Measurements from ENCODE around the gene ZNF282.
A peak's percentile ranks its signal among the peaks of the same experiment; 100 is the strongest.

ZNF282 gene

DNA sequence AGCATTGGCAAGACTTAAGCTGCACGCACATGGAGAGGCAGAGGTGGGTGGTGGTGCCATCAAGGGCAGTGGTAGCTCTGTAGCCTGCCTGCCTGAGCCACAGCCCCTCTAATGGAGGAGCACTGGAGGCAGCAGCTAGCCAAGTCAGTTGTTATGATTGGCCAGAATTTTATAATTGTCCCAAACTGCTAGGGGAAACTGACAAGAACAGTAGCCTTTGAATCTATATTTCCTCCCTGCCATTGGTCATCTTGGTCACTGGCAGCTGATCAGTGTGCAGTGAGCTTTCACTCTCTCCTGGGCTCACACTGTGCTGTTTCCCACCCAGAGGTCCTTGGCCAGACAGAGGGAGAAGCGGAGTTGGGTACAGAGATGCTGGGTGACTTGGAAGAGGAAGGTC is 57.0 kb downstream of the ZNF282 start:
- H3K4me3 ChIP-seq (ENCODE audit: low read depth, low read length), result no peak overlapping the region
- TF ChIP-seq, protein P1, sequence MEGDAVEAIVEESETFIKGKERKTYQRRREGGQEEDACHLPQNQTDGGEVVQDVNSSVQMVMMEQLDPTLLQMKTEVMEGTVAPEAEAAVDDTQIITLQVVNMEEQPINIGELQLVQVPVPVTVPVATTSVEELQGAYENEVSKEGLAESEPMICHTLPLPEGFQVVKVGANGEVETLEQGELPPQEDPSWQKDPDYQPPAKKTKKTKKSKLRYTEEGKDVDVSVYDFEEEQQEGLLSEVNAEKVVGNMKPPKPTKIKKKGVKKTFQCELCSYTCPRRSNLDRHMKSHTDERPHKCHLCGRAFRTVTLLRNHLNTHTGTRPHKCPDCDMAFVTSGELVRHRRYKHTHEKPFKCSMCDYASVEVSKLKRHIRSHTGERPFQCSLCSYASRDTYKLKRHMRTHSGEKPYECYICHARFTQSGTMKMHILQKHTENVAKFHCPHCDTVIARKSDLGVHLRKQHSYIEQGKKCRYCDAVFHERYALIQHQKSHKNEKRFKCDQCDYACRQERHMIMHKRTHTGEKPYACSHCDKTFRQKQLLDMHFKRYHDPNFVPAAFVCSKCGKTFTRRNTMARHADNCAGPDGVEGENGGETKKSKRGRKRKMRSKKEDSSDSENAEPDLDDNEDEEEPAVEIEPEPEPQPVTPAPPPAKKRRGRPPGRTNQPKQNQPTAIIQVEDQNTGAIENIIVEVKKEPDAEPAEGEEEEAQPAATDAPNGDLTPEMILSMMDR (IDR thresholded peaks at IDR 0.05; ENCODE audit: insufficient read depth, low read depth, low read length, missing control alignments), result no peak
- DNase-seq (ENCODE audit: low read depth), result no peak

DNA sequence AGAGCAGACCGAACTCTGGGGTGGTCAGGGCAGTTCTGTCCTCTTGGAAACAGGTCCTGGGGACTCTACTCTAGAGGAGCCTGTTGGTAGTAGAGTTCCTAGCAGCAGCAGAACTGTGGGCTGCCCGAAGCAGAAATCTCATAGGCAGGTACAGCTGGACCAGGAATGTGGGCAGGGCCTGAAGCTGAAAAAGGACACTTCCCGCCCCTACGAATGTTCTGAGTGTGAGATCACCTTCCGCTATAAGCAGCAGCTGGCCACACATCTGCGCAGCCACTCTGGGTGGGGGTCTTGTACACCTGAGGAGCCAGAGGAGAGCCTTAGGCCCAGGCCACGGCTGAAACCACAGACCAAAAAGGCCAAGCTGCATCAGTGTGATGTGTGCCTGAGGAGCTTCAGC is 58.3 kb downstream of the ZNF282 start:
- no peak for DNase-seq (ENCODE audit: low read depth)
- TF ChIP-seq, protein P1 (IDR thresholded peaks at IDR 0.05; ENCODE audit: insufficient read depth, low read depth, low read length, missing control alignments), result no peak
- no peak overlapping the region for H3K4me3 ChIP-seq (ENCODE audit: low read depth, low read length)

DNA sequence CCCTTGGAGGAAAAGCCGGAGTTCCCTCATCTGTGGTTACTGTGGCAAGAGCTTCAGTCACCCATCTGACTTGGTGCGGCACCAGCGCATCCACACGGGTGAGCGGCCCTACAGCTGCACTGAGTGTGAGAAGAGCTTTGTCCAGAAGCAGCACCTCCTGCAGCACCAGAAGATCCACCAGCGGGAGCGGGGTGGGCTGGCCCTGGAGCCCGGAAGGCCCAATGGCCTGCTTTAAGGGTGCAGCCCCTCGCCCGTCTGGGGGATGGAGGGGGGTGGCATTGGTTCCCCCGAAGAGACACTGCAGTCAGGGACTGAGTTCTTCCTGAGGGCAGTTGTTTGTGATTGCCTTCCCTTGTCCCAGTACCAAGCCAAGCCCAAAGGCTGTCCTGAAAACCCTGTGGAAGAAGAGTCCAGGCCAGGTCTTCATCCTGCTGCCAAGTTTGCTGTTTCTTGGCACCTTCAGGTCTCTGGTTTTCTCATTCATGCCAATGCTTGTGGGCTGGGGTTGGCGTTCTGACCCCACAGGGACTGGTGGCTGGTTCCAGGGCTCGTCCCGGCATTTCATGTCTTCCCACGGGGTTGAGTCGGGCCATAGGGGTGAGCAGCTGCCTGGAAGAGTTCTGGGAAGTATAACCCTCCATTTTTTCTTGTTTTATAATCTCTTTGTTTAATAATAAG is 59.0 kb downstream of the ZNF282 start:
- DNase-seq (ENCODE audit: low read depth), result no peak
- TF ChIP-seq, protein P1 (IDR thresholded peaks at IDR 0.05; ENCODE audit: insufficient read depth, low read depth, low read length, missing control alignments), result no peak
- H3K4me3 ChIP-seq (ENCODE audit: low read depth, low read length), result no peak overlapping the region

DNA sequence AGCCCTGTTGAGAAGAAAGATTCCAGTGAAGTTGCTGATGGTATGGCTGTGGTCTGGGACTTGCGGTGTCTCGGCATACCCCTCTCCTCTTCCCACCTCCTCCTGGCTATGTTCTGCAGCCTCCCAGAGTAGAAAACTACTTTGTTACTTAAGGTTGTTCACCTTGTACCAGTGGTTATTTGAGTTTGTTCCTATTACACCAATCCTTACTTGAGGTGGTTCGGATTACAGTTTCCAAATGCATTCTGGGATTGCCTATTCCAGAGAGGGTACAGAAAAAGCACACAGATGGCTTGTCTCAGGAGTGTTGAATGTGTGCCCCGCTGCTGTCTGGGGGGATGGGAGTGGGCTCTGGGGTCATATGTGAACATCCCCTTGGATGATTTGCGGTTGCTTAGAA is 59.8 kb downstream of the ZNF282 start:
- TF ChIP-seq, protein P1 (IDR thresholded peaks at IDR 0.05; ENCODE audit: insufficient read depth, low read depth, low read length, missing control alignments), result no peak
- DNase-seq (ENCODE audit: low read depth), result no peak
- no peak overlapping the region for H3K4me3 ChIP-seq (ENCODE audit: low read depth, low read length)

DNA sequence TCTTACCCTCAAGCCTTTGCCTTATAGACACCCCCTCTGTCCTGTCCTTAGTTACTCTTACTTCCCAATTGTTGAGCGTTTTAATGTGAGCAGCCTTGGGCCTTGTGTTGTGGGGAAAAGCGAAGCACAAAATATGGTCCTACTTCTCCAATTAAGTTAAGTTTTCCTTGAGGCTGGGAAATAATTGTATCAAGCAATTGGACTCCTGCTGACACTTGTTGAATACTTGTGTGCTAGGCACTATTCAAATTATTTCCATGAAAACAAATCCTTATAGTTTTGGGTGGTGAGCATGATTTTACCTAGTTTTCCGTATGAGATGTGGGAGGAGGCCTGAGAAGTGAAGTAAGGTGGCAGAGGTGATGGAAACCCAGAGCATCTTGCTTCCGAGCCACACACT is 61.2 kb downstream of the ZNF282 start:
- DNase-seq (ENCODE audit: low read depth), result no peak
- no peak overlapping the region for H3K4me3 ChIP-seq (ENCODE audit: low read depth, low read length)
- TF ChIP-seq, protein P1 (IDR thresholded peaks at IDR 0.05; ENCODE audit: insufficient read depth, low read depth, low read length, missing control alignments), result no peak

DNA sequence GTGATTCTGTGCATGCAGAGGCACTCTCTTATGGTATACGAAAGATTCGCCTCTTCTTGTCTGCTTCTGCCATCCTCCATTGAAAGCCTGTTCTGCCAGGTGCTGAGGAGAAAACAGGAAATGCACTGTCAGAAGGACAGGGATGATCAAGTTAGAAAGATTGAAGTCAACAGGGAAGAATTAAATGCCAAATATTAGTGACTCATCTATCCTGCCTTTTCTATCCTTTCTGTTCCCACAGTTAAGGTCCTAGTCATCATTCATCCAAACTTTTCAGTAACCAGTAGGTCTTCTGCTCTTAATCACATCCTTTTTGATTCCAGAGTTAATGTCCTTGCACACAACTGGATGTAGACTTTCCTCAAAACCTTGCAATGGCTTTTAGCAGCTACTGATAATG is 61.8 kb downstream of the ZNF282 start:
- DNase-seq (ENCODE audit: low read depth), result no peak
- TF ChIP-seq, protein P1 (IDR thresholded peaks at IDR 0.05; ENCODE audit: insufficient read depth, low read depth, low read length, missing control alignments), result no peak
- no peak overlapping the region for H3K4me3 ChIP-seq (ENCODE audit: low read depth, low read length)

DNA sequence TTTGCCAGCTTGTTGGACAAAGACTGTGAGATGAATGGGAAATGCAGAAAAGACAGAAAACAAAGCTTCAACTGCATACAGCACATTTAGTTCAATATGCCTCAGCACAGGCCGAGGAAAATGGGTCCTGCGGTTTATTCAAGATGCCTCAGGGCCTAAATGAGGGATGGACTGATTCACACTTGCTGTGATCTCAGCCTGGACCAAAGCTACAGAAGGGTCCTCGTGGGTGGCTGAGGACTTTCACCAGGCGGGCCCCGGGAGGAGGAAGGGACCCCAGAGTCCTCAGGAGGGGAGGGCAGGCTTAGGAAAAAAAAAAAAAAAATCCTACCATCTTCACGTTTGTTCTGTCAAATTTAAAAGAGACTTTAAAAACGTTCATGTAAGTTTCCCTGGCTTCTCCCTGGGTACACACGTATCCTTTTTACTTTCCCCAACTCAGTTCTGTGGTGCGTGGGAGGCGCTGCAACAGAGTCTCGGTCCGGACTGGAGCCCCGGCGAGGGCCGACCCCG is 66.0 kb downstream of the ZNF282 start:
- TF ChIP-seq, protein P1 (IDR thresholded peaks at IDR 0.05; ENCODE audit: insufficient read depth, low read depth, low read length, missing control alignments), result no peak
- H3K4me3 ChIP-seq (ENCODE audit: low read depth, low read length), result peak overlapping the region; percentile 94
- DNase-seq (ENCODE audit: low read depth), result peak; percentile 26
